CD4-positive, alpha-beta T cell treated with Interleukin-15 for 1 hour (primary cell): ENCODE measurements around the gene HK1.
"Not testable (repeated sequence)": the region's sequence is repeated elsewhere in the genome, so short reads cannot be mapped to it uniquely, and the experiment has no call there.

Experiments used
- DNase-seq: peaks from one replicate; pipeline ENCODE4 v3.0.0-alpha.2; 2020

HK1 gene

DNA sequence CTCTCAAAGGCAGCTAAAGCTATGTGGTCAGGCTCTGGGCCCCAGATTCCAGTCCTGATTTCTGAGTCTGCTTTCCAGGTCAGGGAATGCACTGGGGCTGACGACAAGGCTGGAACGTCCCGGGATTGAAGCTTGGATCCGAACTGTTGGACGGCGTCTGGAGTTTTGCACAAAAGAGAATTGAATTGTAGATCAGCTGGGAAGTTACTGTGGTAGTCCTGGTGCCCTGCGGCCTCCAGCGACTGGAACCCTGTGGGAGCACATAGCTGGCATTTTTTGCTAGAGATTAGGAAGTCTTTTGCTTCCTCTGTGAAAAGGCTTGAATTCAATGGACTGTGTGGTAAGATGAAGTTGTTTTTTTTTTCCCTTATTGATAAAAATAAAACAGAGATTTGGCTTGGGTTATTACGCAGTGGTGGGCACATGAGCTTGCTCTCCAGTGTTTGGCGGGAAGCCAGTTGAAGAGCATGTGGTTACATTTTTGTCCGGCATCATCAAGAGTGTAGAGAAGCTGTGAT, at the start of gene HK1:
HK1 (plus strand) TSS at position 51 of the 518 bp plus-strand sequence.
- no peak for DNase-seq

DNA sequence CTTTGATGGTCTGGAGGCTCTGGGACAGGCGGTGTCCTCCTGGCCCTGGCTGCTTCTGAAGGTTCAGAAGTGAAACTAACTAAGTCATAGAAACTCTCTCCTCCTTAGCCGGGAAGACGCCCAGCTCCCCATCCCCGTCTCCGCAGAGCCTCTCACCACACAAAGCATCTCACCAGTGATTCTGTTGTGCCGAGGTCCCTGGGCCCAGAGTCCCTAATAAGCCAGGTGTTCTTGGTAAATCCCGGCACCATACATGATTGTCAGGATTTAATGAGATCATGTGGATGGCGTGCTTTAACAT, 48.7 kb upstream of the HK1 start:
- no peak for DNase-seq

DNA sequence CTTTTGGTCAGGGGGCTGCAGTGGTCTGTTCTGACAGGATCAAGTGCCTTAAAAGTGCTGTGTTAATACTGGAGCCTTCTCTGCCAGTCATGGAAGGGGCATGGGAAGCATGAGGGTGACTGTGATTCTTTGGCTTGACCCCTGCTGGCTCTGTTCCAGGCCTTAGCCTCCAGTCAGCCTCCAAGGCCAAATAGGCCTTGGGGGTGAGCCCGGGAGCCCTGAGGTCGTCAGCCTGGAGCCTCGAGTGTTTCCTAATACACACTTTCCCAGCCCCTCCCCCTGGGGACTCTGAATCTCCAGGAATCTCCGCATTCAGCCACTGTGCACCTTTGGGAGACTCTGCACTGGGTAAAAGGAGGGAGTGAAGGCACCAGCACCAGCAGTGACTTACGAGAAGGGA, 48.2 kb upstream of the HK1 start:
- no peak for DNase-seq

DNA sequence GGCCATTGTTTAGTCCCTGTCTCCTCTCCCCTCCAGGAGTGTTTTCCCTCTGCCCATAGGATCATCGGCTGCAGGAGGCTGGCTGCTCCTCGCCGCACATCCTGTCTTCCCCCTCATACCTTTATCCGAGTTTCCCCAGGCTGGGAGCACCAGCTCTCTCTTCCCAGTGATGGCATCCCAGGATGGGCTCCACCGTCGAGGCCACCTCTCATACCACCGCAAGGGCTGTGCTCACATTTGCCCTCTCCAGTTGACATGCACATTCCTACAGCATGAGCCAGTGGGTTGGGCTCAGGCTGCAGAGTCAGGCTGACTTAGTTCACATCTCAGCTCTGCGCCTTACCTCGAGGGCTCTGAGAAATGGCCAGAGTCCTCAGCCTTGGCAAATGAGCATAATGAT, 46.0 kb upstream of the HK1 start:
- DNase-seq = no peak

DNA sequence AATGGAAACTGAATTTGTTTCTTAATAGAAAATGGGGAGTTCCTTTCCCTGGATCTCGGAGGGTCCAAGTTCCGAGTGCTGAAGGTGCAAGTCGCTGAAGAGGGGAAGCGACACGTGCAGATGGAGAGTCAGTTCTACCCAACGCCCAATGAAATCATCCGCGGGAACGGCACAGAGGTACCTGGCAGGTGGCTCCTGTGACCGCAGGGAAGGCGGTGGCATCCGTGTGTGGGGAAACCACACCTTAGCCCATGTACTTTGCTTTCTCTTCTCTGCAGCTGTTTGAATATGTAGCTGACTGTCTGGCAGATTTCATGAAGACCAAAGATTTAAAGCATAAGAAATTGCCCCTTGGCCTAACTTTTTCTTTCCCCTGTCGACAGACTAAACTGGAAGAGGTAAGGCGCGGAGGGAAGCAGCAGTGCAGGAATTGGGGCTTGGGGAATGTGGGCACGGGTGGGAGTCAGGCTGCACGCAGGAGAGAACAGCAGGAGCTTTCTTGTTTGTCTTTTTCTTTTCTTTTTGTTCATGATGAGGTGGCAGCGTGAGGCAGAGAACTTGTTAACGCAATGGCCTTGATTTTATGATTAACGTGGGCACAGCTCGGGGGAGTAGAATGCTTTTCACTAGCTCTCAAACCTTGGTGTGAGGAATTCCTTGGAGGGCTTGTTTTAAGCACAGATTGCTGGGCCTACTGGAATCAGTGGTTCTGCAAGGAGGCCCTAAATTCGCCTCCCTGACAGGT, 45.4 kb upstream of the HK1 start:
- DNase-seq = peak; percentile 42

DNA sequence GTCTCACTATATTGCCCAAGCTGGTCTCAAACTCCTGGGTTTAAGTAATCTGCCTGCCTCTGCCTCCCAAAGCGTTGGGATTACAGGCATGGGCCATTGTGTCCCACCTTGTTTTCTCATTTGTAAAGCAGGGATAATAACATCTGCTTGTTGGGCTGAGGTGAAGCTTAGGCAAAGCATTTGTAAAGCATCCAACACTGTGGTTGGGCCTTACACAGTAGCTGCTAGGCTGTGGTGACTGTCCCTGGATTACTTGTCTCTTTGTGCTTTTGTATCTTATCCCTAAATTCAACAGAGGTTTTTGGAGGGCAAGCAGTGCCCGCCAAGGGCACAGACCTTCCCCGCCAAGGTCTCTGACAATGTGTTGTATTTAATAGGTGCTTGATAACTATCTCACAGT, 43.8 kb upstream of the HK1 start:
- DNase-seq = no peak

DNA sequence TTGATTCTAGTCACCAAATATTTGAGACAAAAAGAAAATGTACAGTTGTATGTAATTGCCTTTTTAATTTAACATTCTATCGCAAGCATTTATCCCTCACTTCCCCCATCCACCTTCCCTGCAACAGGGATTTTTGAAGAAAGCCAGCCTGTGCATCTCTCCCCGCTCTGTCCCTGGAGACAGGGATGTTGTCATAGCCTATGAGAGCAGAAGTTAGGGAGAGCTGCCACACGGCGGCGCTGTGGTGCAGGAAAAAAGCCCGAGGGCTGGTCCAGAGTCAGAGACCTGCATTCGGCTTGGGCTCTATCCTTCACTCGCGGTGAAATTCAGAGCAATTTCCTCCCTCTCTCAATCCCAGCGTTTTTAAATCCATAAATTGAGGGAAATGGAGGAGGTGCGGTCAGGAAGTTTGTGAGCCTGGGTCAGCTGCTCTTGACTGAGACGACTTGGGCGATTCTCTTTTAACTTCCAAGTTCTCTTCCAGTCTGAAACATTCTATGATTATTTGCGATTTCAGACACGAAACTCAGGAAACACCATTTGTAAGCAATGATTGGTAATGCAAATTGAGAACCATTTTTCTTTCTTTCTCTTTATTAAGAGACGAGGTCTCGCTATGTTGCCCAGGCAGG, 40.7 kb upstream of the HK1 start:
- DNase-seq = peak; percentile 76

DNA sequence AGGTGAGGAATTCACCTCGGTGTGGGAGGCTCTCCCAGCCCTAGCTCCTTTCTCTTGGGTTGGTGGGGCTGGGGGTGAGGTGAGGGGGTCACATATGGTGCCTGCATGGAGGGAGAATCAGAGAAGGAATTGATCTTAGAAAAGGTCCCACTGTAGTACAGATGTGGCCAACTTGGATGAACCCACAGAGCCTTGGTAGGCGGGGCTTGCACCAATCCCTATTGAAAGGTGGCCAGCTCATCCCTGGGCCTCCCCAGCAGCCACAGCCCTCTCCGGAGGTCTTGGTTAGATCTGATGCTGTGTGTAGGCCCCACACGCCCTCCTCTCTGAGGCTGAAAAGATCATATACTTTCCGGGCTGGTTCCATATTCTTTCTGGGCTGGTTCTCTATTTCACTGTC, 39.2 kb upstream of the HK1 start:
- DNase-seq = no peak

DNA sequence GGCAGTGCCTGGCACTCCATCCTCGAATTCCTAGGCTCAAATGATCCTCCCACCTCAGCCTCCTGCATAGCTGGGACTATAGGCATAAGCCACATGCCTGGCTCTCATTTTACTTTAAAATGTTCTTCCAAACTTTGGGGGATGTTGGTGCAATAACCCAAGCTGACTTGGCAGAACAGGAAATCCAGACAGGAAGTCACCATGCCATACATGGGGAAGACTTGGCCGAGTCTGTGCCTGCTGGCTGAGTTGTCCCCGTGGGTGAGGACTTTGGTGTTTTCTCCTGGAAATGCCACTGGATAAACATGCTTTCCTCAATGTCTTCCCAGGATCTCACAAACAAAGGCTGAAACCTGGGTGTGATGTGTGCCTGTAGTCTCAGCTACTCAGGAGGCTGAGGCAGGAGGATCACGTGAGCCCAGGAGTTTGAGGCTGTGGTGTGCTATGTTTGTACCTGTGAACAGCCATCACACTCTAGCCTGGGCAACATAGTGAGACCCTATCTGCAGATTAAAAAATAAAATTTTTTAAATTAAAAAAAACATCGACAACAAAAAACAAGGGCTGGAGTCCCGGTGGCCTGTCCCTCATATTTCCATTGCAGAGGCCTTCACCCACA, 38.4 kb upstream of the HK1 start:
- no peak for DNase-seq

DNA sequence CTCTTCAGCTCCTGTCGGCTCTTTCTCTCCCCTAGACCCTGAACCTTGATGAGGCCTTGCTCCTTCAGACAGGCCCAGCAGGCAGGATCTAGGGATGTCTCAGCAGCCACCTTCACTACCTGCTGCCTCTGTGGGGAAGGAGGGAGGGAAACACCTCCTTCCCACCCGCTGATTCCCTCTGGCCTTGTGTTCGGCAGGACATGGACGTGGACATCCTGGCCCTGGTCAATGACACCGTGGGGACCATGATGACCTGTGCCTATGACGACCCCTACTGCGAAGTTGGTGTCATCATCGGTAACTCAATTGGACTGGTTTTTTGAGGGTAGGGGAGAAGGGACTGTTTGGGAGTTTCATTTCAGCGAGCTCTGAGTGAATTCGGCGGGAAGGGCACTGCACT, 37.8 kb upstream of the HK1 start:
- DNase-seq = no peak

DNA sequence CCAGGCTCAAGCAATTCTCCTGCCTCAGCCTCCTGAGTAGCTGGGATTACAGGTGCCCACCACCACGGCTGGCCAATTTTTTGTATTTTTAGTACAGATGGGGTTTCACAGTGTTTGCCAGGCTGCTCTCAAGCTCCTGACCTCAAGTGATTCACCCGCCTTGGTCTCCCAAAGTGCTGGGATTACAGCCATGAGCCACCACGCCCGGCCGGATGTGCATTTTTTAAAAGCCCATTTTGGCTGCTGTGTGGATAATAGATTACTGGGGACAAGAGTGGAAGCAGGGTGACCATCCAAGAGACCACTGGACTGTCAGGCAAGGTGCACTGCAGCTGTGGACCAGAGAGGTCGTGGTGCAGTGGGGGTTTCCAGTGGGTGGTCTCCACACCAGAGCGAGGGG, 36.7 kb upstream of the HK1 start:
- no peak for DNase-seq

DNA sequence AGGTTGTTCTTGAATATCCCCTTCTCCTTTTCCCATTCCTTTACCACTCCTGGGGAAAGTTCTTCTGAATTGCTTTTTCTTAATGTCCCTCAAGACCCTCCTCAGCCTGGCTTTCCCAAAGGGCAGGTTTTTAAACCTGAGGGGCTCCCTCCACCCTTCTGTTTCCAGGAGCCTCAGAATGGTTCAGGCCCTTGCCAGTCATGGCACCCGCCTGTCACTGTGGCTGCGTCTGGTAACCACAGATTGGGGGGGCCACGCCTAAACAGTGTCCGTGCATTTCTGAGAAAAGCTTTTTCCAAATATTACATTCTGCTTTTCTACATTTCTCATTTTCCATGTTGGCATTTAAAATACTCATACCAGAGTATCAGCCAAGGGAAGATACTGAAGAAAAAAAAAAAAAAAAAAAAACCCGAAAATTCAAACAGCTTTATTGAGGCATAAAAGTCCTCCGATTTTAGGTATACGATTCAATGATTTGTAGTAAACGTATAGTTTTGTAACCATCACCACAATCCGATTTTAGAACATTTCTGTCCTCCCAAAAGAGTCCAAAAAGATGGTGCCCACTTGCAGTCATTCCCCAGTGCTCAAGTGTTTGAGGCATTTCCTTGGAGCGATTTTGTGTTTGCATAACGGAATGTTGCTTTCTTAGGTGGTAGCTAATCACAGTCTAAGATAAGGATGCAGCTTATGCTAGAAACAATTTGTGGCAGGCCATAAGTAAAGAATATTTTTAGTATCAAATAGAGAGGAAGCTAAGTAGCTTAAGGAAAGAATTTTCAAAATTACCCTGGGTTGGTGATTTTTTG, 36.0 kb upstream of the HK1 start:
- DNase-seq = no peak

DNA sequence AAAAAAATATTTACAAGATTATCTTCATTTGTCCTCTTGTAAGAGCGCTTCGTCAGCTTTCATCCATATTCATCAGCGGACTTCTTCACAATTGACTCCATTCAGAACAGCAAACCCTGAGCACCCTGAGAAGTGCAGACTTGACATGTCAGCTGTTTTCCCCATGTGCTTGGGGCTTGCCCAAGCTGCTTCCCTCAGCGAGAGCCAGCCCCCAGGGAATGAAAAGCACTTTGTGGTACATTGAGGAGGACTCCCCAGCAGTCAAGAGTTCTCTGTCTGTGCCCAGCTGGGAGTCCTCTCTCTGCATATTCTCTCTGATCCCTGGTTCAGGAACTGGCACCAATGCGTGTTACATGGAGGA, 35.5 kb upstream of the HK1 start:
- no peak for DNase-seq

DNA sequence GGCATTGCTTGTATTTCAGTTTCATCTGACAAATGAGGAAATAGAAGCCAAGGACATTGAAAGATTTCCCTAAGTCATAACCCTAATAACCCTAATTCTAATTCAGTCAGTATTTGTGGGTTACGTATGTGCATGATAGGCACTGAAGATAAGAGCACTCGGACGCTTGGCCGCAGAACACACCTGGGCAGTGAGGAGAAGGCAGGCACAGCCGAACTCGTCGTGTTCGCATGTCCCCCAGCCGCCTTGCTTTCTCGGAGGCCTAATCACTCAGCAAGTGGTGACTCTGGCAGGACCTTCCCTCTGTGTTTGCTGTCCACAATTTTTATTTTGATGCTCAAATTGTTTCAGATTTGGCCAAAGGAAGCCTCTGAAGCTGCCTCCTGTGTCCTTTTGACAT, 34.5 kb upstream of the HK1 start:
- DNase-seq = no peak

DNA sequence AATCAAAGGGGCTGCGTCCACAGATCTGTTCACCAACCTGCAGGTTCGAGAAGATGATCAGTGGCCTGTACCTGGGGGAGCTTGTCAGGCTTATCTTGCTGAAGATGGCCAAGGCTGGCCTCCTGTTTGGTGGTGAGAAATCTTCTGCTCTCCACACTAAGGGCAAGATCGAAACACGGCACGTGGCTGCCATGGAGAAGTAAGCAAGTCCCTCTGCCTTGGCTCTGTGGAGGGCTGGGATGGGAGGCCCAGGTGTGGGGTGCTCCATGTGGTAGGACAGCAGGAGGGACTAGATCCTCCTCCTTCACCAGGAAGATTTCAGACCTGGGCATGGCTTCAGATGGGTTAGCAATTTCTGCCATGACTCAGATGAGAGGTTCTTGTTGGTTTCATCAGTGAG, 32.3 kb upstream of the HK1 start:
- DNase-seq = no peak

DNA sequence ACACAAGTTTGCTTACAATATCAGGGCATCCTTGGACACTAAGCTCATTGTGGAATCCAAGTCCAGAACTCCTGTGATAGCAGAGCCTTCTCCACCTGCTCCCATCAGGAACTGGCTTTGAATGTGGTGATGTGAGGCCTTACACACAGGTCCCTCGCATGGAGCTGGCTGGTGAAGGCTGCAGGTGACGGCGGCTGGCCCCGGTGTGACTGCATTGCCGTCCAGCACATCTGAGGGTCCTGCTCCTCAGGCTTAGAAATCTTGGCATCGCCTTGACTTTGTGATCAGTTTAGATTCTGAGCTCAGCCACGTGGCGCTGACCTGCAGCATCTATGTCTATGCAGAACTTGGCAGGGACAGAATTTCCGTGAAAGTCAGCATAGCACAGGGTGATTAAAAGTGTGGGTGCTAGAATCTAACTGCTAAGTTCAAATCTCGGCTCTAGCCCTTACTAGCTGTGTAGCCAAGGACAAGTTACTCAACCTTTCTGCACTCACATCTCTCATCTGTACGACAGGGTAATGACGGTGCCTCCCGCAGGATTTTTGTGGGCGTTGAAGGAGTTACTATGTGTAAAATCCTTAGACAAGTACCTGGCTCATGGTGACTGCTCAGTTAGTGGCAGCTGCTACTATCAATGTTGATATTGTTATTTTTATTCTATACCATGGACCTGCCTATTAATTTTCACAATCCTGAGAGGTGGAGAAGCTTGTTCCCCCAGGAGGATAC, 31.5 kb upstream of the HK1 start:
- no peak for DNase-seq

DNA sequence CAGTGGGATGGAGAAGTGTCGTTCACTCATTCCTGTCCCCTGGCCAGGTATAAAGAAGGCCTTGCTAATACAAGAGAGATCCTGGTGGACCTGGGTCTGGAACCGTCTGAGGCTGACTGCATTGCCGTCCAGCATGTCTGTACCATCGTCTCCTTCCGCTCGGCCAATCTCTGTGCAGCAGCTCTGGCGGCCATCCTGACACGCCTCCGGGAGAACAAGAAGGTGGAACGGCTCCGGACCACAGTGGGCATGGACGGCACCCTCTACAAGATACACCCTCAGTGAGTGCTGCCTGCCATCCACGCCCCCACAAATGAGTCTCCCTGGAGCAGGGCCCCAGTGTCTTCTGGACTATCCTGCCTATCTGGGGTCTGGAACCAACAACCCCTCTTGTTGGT, 31.0 kb upstream of the HK1 start:
- DNase-seq = no peak

DNA sequence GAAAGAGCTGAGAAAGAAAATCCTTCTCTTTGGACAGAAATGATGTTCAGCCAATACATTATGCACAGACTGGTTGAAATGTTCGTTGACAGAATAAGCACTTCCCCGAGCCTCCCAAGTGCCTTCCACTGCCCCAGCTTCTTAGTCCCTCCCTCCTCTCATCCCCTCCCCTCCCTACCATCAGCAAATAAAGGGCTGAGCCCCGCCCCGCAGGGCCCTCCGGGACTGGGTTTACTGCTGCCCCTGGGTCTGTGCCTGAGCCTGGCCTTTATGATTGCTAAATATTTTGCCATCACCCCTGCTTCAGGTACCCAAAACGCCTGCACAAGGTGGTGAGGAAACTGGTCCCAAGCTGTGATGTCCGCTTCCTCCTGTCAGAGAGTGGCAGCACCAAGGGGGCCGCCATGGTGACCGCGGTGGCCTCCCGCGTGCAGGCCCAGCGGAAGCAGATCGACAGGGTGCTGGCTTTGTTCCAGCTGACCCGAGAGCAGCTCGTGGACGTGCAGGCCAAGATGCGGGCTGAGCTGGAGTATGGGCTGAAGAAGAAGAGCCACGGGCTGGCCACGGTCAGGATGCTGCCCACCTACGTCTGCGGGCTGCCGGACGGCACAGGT, 30.1 kb upstream of the HK1 start:
- DNase-seq = no peak

DNA sequence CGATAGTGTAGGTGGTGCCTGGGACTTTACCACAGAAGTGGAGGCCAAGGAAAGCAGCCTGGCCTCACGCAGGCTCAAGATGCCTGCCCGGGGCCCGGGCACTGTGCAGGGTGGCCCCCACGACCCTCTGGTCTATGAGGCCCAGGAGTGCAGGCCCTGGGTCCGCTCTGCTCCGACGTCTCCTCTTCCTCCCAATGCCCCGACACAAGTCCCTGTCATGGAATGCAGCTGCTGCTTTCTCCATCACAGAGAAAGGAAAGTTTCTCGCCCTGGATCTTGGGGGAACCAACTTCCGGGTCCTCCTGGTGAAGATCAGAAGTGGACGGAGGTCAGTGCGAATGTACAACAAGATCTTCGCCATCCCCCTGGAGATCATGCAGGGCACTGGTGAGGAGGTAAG, 28.3 kb upstream of the HK1 start:
- no peak for DNase-seq

DNA sequence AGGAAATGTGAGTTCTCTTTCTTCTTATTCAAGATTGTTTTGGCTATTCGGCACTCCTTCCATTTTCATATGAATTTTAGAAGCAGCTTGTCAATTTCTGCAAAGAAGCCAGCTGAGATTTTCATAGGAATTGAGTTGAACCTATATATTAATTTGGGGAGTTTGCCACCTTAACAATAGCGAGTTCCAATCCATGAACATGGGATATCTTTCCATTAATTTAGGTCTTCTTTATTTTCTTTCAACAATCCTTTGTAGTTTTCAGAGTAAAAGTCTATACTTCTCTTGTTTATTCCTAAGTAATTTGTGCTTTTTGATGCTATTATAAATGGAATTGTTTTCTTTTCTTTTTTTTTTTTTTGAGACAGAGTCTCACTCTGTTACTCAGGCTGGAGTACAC, 26.9 kb upstream of the HK1 start:
- DNase-seq = not testable (repeated sequence)

DNA sequence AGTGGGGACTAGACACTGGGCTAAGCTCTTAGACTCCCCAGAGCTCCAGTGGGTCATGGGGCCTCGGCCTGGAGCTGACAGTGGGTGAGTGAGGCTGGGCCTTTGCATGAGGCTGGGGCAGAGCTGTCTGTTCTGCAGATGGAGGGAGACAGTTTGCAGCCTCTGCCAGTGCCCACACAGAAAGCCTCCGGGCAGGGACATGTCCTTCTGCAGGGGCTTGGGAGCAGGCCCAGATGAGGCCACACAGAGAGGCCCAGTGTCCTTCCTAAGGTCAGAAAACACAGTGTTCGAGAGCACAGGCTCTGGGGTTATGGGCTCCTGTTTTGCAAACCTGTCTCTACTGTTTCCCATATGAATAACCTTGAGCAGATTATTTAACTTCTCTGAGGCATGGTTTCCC, 25.1 kb upstream of the HK1 start:
- DNase-seq = no peak

DNA sequence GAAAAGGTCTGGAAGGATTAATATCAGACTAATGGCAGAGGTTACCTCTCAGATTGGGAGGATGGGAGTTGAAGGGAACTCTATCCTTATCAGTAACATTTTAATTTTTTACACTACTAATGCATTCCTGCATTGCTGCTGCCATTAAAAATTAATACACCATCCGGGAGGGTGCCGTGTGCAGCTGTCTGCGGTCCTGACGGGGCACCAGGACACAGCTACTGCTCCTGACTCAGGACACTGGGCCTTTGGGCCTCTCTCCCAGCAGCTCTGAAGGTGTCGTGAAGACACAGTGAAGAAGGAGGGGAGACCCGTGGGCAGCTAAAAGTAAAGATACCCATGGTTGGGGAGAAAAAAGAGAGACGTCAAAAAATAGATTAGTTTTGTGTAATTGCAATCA, 23.4 kb upstream of the HK1 start:
- no peak for DNase-seq
